ENCODE measurements around the gene ERICH3. TPM values are rescaled to one million over a fixed set of nuclear protein-coding genes. Genes with fewer than 3 reads are reported as not detected.

Gene ERICH3
- total RNA-seq, 1 donor from 2014 or later = not detected

DNA sequence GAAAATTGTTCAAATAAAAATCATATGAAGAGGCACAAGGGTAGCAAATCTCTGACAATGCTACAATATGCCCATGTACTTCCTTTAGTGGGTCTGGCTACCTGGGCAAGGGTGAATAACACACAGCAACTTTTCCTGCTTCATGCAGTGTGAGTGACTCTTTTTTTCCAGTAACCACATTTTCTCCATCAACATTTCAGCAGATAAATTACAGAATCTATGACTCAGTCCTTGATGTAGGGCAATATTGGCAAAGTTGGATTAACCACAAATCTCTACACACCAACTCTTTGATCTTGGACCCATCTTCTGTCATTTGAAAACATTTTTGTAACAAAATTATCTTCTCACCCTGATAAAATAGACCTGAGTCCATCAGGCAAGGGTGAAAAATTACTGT lies 31.7 kb downstream of the ERICH3 start:
- Histone ChIP-seq H3K36me3 (ENCODE audit: control insufficient read depth, insufficient read depth, low read length) (no peaks in the 10 kb centered on the region), H3K27me3 (ENCODE audit: control insufficient read depth, insufficient read depth, low read length) (no peaks in the 10 kb centered on the region), H3K4me3 (ENCODE audit: low read depth, low read length) (no peak overlapping the region)
- peak; percentile 12 for DNase-seq (ENCODE audit: low read depth)
- TF ChIP-seq, protein P1, sequence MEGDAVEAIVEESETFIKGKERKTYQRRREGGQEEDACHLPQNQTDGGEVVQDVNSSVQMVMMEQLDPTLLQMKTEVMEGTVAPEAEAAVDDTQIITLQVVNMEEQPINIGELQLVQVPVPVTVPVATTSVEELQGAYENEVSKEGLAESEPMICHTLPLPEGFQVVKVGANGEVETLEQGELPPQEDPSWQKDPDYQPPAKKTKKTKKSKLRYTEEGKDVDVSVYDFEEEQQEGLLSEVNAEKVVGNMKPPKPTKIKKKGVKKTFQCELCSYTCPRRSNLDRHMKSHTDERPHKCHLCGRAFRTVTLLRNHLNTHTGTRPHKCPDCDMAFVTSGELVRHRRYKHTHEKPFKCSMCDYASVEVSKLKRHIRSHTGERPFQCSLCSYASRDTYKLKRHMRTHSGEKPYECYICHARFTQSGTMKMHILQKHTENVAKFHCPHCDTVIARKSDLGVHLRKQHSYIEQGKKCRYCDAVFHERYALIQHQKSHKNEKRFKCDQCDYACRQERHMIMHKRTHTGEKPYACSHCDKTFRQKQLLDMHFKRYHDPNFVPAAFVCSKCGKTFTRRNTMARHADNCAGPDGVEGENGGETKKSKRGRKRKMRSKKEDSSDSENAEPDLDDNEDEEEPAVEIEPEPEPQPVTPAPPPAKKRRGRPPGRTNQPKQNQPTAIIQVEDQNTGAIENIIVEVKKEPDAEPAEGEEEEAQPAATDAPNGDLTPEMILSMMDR (IDR thresholded peaks at IDR 0.05; ENCODE audit: insufficient read depth, low read length, severe bottlenecking) = no peak
- no peak for FAIRE-seq

DNA sequence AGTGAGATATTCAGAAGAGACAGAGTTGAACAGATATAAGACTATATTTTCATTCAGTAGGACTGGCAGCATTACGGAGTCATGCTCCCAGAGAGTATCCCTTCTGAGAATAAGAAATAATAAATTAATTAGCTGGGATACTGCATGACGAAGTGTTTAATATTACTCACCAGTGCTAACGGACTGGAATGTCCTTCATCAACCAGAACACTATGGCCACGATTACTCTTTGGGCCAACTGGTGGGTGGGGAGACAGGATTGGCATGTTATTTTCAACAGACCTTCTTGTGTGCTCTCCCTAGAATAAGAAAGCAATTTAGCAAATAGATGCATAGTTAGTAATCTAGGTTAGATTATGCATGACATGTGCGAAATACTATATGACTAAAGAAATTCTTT lies 32.4 kb downstream of the ERICH3 start:
- Histone ChIP-seq H3K36me3 (ENCODE audit: control insufficient read depth, insufficient read depth, low read length) (no peaks in the 10 kb centered on the region), H3K4me3 (ENCODE audit: low read depth, low read length) (no peak overlapping the region), H3K27me3 (ENCODE audit: control insufficient read depth, insufficient read depth, low read length) (no peaks in the 10 kb centered on the region)
- TF ChIP-seq, protein P1 (IDR thresholded peaks at IDR 0.05; ENCODE audit: insufficient read depth, low read length, severe bottlenecking) = no peak
- DNase-seq (ENCODE audit: low read depth) (no peak), FAIRE-seq (no peak)

DNA sequence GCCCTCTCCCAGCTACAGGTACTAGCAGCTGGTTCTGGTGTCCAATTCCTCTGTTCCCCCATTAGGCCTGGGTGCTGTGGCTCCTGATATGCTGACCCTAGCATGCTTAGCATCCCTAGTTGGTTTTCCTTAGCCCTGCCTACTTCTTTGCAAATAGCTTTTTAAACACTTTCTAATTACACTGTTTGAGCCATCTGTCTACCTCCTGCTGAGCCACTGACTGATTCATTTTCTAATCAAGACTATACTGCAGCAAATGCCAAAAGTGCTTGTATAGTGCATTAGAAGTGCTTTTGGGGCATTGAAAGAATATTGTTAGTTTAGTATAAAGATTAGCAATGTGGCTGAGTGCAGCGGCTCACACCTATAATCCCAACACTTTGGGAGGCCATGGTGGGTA lies 36.3 kb downstream of the ERICH3 start:
- no peak overlapping the region for H3K4me3 ChIP-seq (ENCODE audit: low read depth, low read length)
- TF ChIP-seq, protein P1 (IDR thresholded peaks at IDR 0.05; ENCODE audit: insufficient read depth, low read length, severe bottlenecking) = no peak
- no peaks in the 10 kb centered on the region for H3K36me3 ChIP-seq (ENCODE audit: control insufficient read depth, insufficient read depth, low read length)
- no peaks in the 10 kb centered on the region for H3K27me3 ChIP-seq (ENCODE audit: control insufficient read depth, insufficient read depth, low read length)
- DNase-seq (ENCODE audit: low read depth) (no peak), FAIRE-seq (no peak)

DNA sequence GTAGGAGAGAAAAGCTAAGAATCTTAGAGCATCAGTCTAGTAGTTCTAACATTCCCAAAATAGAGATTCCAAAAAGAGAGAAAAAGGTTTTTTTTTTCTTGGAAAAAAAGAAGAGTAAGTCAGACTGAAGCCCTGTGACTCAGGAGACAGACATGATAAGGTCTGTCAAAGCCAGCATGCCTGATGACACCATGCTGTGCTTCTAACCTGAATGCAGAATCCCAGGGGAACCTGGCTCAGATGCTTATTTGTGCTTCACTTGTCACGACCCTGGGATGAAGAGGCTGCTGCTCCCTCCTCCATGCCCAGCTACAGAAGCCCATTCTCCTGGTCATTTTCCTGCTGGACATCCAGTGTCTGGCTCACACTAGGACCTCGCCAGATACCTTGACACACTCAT lies 44.3 kb downstream of the ERICH3 start:
- FAIRE-seq (no peak), DNase-seq (ENCODE audit: low read depth) (no peak)
- TF ChIP-seq, protein P1 (IDR thresholded peaks at IDR 0.05; ENCODE audit: insufficient read depth, low read length, severe bottlenecking) = no peak
- Histone ChIP-seq H3K4me3 (ENCODE audit: low read depth, low read length) (no peak overlapping the region), H3K27me3 (ENCODE audit: control insufficient read depth, insufficient read depth, low read length) (no peaks in the 10 kb centered on the region), H3K36me3 (ENCODE audit: control insufficient read depth, insufficient read depth, low read length) (no peaks in the 10 kb centered on the region)

DNA sequence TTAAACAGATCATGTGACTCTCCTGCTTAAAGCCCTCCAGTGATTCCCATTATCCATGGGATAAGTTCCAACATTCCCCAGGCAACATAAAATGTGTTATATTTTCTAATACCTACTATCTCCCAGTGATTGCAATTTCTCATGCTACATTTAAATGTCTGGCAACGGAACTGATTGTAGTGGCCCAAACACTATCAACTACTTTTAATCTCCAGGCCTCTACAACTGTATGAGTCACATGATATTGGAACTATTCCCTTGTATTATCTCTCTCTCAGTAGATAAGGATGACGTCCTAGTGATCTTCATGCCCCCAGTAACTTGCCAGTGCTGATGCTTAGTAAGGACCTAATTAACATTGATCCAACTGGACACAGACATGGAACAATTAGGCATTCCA lies 49.9 kb downstream of the ERICH3 start:
- TF ChIP-seq, protein P1 (IDR thresholded peaks at IDR 0.05; ENCODE audit: insufficient read depth, low read length, severe bottlenecking) = no peak
- FAIRE-seq (no peak), DNase-seq (ENCODE audit: low read depth) (no peak)

DNA sequence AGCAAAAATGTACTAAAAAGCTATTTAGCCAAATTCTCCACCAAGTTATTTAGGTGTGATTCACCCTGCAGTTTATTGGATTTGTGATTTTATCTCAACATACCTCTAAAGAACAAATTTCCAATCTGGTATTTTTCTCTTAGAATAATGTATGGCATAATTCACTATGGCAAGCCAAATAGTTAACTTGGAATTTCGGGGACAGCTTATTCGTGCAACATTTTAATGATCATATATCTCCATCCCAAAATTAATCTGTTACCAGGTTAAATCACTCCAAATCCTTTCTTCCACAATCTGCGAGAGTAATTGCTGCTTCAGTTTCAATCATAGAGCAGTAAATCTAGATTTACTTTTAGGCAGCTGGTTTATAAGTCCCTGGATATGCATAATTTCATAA lies 53.4 kb downstream of the ERICH3 start:
- FAIRE-seq = no peak

More for the DNA sequence above, 49.9 kb downstream of the ERICH3 start:
- H3K27me3 ChIP-seq (ENCODE audit: control insufficient read depth, insufficient read depth, low read length) = no peaks in the 10 kb centered on the region
- H3K36me3 ChIP-seq (ENCODE audit: control insufficient read depth, insufficient read depth, low read length) = no peaks in the 10 kb centered on the region
- no peak overlapping the region for H3K4me3 ChIP-seq (ENCODE audit: low read depth, low read length)

More for the DNA sequence above, 53.4 kb downstream of the ERICH3 start:
- TF ChIP-seq, protein P1 (IDR thresholded peaks at IDR 0.05; ENCODE audit: insufficient read depth, low read length, severe bottlenecking) = no peak
- no peak overlapping the region for H3K4me3 ChIP-seq (ENCODE audit: low read depth, low read length)
- H3K27me3 ChIP-seq (ENCODE audit: control insufficient read depth, insufficient read depth, low read length) = no peaks in the 10 kb centered on the region
- DNase-seq (ENCODE audit: low read depth) = no peak
- no peaks in the 10 kb centered on the region for H3K36me3 ChIP-seq (ENCODE audit: control insufficient read depth, insufficient read depth, low read length)

All from bronchial epithelial cell (primary cell).